ENCODE measurements around the gene INF2.
A peak's percentile ranks its signal among the peaks of the same experiment; 100 is the strongest.

INF2 gene

DNA sequence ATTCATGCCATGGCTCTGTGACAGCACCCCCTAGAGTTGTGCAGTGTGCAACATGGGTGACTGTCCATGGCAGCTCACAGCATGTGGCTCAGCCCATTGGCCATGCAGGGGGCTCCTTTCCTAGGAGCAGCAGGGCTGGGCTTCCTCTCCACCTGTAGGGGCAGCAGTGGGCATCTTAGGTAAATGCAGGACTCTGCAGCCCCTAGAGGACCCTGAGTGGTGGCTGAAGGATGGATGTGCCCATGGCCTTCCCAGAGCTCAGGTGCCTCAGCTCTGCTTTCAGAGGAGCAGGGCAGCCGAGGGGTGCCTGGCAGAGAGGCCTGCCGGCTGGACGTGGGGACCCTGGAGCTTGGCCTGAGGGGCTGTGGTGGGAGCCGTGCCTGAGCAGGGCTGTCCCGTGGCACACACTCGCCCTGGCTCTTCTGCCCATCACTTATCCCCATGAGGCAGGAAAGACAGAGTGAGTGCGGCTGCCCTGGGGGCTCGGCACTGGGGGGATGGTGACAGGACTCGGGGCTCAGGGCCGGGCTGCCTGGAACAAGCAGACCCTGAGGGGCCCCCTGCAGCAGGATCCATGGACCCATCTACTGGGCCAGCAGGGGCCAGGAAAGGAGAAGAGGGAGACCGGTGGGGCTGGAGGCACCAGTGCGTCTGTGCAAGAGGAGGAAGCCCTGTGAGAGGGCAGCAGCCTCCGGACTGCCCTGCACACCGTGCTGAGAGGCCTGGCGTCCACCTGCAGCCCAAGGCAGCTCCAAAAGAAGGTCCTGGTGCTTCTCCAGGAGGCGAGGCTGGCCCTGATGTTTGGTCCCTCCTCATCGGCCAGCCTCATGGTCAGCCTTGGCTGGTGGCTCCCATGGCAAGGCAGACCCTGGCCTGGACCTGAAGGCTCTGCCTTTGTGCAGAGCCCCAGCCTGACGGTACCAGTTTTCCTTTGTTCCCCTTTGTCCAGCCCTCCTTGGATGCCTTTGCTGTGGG lies 42.2 kb downstream of the INF2 start:
- peak; percentile 32 for TF ChIP-seq CTCF (IDR thresholded peaks at IDR 0.05; ENCODE audit: insufficient read depth, low read depth, low read length, missing control alignments)
- no peak overlapping the region for H3K4me3 ChIP-seq (ENCODE audit: low read length)
- DNase-seq (ENCODE audit: low read depth), result no peak

DNA sequence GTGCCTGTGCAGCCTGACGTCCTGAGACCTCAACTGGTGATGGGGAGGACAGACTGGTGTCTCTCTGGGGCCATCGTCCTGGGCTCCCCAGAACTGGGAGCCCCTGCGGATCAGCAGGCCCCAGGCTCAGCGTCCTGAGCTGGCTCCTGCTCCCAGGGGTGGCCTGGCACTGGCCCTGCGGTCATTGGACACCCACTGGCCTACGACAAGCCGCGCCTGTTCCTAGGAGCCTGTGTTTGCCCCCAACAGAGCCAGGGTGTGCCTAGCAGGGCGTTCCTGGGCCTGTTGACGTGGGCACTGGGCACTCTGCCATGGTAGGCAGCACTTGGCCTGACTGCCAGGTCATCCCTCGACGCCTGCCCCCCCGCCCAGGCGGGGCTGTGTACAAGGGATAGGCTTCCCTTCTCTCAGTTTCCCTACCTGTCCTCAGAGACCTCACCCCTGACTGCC lies 43.0 kb downstream of the INF2 start:
- no peak overlapping the region for H3K4me3 ChIP-seq (ENCODE audit: low read length)
- DNase-seq (ENCODE audit: low read depth), result peak; percentile 47
- no peak for TF ChIP-seq CTCF (IDR thresholded peaks at IDR 0.05; ENCODE audit: insufficient read depth, low read depth, low read length, missing control alignments)

GRCh38 chr14:104732931-104733681 lies 43.7 kb downstream of the INF2 start:
- peak; percentile 66 for DNase-seq (ENCODE audit: low read depth)
- TF ChIP-seq CTCF (IDR thresholded peaks at IDR 0.05; ENCODE audit: insufficient read depth, low read depth, low read length, missing control alignments), result no peak
- H3K4me3 ChIP-seq (ENCODE audit: low read length), result no peak overlapping the region

- TF ChIP-seq CTCF (IDR thresholded peaks at IDR 0.05; ENCODE audit: insufficient read depth, low read depth, low read length, missing control alignments), result no peak
- no peak for DNase-seq (ENCODE audit: low read depth)
- H3K4me3 ChIP-seq (ENCODE audit: low read length), result no peak overlapping the region
Measured at GRCh38 chr14:104734051-104734587, 44.7 kb downstream of the INF2 start.

DNA sequence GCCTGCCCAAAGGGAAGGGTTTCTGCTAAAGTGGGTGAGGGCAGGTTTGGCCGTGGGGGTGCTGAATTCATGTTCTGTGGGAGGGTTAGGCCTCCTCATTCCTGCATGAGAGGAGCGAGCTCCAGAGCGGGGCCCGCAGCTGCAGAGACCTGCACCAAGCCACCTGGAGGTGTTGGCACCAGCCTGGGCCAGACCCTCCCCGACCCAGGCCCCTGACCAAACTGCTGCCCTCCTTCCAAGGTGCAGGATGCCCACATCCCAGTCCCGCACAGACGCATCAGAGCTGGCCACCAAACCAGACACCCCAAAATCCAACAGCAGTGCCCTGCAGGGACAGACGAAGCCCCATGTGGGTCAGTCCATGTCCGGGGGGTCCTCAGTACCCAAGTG lies 45.2 kb downstream of the INF2 start:
- no peak for DNase-seq (ENCODE audit: low read depth)
- TF ChIP-seq CTCF (IDR thresholded peaks at IDR 0.05; ENCODE audit: insufficient read depth, low read depth, low read length, missing control alignments), result no peak
- no peak overlapping the region for H3K4me3 ChIP-seq (ENCODE audit: low read length)

DNA sequence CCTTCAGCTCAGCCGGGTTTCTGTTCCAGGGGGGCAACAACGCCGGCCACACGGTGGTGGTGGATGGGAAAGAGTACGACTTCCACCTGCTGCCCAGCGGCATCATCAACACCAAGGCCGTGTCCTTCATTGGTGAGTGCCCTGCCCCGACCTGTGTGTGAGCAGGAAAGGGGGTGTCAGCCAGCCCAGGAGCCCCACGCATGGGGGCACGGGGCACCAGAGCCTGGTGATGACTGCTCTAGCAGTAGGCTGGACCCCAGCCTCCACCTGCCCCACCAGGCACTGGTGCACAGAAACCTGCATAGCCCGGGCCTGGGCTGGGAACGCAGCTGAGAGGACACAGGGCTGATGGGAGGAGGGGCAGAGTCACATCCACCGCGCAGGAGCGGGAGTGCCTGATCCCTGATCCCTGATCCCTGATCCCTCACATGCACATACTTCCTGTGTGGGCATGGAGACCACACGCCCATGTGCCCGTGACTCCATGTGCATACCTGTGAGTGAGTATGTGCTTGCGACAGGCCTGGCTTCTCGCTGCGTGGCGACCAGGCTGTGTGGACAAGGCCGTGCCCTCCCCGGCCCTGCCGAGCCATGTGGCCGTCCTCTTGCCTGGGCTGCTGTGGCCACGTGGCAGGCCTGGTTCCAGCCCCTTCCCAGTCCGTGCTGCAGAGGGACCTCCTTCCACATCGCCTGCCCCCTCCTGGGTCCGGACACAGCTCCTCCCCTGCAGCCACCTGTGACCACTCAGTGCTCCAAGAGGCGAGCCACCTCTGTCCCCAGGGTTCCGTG lies 45.8 kb downstream of the INF2 start:
- TF ChIP-seq CTCF (IDR thresholded peaks at IDR 0.05; ENCODE audit: insufficient read depth, low read depth, low read length, missing control alignments), result no peak
- DNase-seq (ENCODE audit: low read depth), result no peak
- H3K4me3 ChIP-seq (ENCODE audit: low read length), result no peak overlapping the region
